Common myeloid progenitor, CD34-positive (primary cell): ENCODE results near the gene SRRM3.
"Not testable (repeated sequence)": the region's sequence is repeated elsewhere in the genome, so short reads cannot be mapped to it uniquely, and the experiment has no call there.

ENCODE experiments used
- CTCF ChIA-PET: fragments of 350-600 bp; sonication (Branson Sonifier 250); formaldehyde crosslinking; loops from one replicate; lab custom pipeline; 2021; ENCODE audit warnings: antibody characterized with exemption; lab: Charles Lee
- POLR2A ChIA-PET: fragments of 350-600 bp; sonication (Branson Sonifier 250); formaldehyde crosslinking; loops from one replicate; lab custom pipeline; 2021; ENCODE audit warnings: antibody characterized with exemption; lab: Charles Lee
- DNase-seq, 3 donors: peaks; one replicate each; pipeline versions ENCODE4 v3.0.0 to v3.0.0-alpha.2; 2013
- H3K27ac ChIP-seq, 2 experiments: 1 replicate in 1 of 2; 2 replicates in 1 of 2; pipeline ENCODE4 v1.7.0; 2013; ENCODE audit warnings: inconsistent platforms in 2 of 2, low read length in 2 of 2, mild to moderate bottlenecking in 2 of 2, low read depth in 1 of 2, moderate library complexity in 1 of 2; ENCODE audit not compliant: severe bottlenecking in 2 of 2, insufficient read depth in 1 of 2, poor library complexity in 1 of 2
- H3K27me3 ChIP-seq, 5 experiments: replicated peaks in 2 of 5; 1 replicate in 3 of 5; 2 replicates in 2 of 5; pipeline versions ENCODE4 v1.6.1 to v1.7.0; 2013; ENCODE audit warnings: low read length in 4 of 5, mild to moderate bottlenecking in 2 of 5, moderate library complexity in 2 of 5, inconsistent platforms in 1 of 5; ENCODE audit not compliant: insufficient read depth in 5 of 5, control insufficient read depth in 4 of 5
- H3K36me3 ChIP-seq, 4 experiments: 1 replicate in 2 of 4; 2 replicates in 2 of 4; pipeline versions ENCODE4 v1.6.1 to v1.7.0; 2013; ENCODE audit warnings: low read length in 3 of 4, control low read depth in 1 of 4, mild to moderate bottlenecking in 1 of 4; ENCODE audit not compliant: control insufficient read depth in 4 of 4, insufficient read depth in 4 of 4
- H3K4me1 ChIP-seq, 4 experiments: 1 replicate in 3 of 4; 2 replicates in 1 of 4; pipeline versions ENCODE4 v1.6.1 to v1.7.1; 2013; ENCODE audit warnings: low read length in 3 of 4, mild to moderate bottlenecking in 3 of 4, control low read depth in 1 of 4, inconsistent platforms in 1 of 4, moderate library complexity in 1 of 4; ENCODE audit not compliant: control insufficient read depth in 4 of 4, insufficient read depth in 4 of 4; ENCODE audit errors: control extremely low read depth in 1 of 4
- H3K4me3 ChIP-seq, 7 experiments: 1 replicate in 4 of 7; 2 replicates in 3 of 7; pipeline versions ENCODE4 v1.5.1 to v1.7.0; 2013; ENCODE audit warnings: mild to moderate bottlenecking in 7 of 7, low read length in 6 of 7, moderate library complexity in 6 of 7, inconsistent platforms in 2 of 7, low read depth in 2 of 7, control low read depth in 1 of 7; ENCODE audit not compliant: insufficient read depth in 4 of 7, control insufficient read depth in 1 of 7; ENCODE audit errors: extremely low read depth in 1 of 7
- H3K9me3 ChIP-seq, 5 experiments: 1 replicate in 4 of 5; 2 replicates in 1 of 5; pipeline versions ENCODE4 v1.6.1 to v1.7.1; 2013; ENCODE audit warnings: low read length in 4 of 5, mild to moderate bottlenecking in 2 of 5, inconsistent platforms in 1 of 5, low read depth in 1 of 5, moderate library complexity in 1 of 5; ENCODE audit not compliant: control insufficient read depth in 4 of 5, insufficient read depth in 2 of 5; ENCODE audit errors: control extremely low read depth in 1 of 5
- WGBS: methylation state at CpG from one replicate; pipeline ENCODE4 v1.1.5; 2013; ENCODE audit not compliant: insufficient coverage; 5-methylcytosine and 5-hydroxymethylcytosine counted together

The SRRM3 gene

DNA sequence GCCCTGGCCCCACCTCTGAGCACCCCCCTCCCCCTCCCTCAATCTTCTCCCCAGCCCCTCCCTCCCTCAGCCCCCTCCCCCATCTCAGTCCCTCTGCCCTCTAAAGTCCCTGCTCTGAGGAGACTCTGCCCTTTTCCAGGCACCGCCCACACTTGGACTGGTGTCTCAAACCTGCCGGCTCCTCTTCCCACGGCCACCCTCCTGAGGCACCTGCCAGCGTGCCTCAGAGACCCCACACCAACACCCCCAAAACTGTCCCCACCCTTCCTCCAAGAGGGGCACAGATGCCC, 66.1 kb downstream of the SRRM3 start:
- Histone ChIP-seq H3K4me1 (peaks cover 0 to 13% (median 8%) of the 10 kb centered on the region in 4 experiments), H3K36me3 (no peaks in the 10 kb centered on the region), H3K9me3 (no peaks in the 10 kb centered on the region), H3K27me3 (peaks cover 0 to 31% (median 17%) of the 10 kb centered on the region in 5 experiments), H3K4me3 (no peak overlapping the region), H3K27ac (no peak overlapping the region)
- ChIA-PET CTCF (no interaction called here), POLR2A (no interaction called here)
- WGBS: no CpG with 5 or more reads among the region's 4 CpGs
- no peak for DNase-seq

DNA sequence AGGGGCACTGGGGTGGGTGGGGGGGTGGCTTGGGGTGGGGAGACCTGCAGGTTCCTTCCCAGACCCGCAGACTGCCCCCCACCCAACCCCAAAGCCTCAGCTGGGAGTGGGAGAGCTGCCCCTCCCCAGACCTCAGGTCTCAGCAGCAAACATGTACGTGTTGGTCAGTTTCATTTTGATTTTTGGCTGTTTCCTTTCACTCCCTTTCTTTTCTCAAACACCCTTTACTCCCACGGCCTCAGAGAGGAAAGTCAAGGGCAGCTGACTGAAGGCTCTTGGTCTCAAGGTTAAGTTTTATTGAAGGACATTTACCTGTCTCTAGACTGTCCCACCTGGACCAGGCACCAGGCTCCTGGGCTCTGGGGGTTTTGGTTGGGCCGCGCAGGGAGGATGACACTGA, 66.7 kb downstream of the SRRM3 start:
- no peak for DNase-seq
- no peaks in the 10 kb centered on the region for H3K9me3 ChIP-seq
- no peak overlapping the region for H3K4me3 ChIP-seq
- H3K27me3 ChIP-seq: peaks cover 0 to 31% (median 17%) of the 10 kb centered on the region in 5 experiments
- WGBS: 17% methylated on average over 1 of the region's 5 CpGs
- peaks cover 0 to 18% (median 11%) of the 10 kb centered on the region in 4 experiments for H3K4me1 ChIP-seq
- ChIA-PET CTCF (no interaction called here), POLR2A (no interaction called here)
- no peaks in the 10 kb centered on the region for H3K36me3 ChIP-seq
- H3K27ac ChIP-seq: no peak overlapping the region

DNA sequence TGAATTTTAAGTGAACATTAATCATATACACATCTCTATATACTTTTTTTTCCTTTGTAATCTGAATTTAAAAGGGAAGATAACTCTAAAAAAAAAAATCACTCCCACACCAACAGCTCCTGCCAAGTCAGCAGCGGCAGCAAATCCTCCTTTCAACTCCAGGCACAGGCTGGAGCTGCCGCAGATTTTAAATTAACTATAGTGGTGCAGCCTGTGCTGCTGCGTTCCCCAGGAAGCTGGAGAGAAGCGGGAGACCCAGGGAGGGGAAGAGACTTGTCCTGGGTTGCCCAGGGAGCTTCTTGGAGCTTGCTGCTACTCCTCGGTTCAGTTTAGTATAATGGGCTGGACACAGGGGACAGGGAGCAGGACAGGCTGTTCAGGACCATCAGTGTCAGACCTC, 68.2 kb downstream of the SRRM3 start:
- peaks cover 0 to 31% (median 20%) of the 10 kb centered on the region in 5 experiments for H3K27me3 ChIP-seq
- no peak overlapping the region for H3K27ac ChIP-seq

DNA sequence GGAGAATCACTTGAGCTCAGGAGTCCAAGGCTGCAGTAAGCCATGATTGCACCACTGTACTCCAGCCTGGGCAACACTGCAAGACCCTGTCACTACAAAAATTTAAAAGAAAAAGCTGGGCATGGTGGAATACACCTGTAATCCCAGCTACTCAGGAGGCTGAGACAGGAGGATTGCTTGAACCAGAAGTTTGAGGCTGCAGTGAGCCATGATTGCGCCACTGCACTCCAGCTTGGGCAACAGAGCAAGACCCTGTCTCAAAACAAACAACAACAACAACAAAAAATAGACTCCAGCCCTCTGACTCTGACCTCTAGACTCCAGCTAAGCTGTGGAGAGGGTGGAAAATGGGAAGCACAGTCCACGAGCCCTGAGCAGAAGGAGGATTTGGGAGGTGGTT, 69.7 kb downstream of the SRRM3 start:
- DNase-seq, H3K36me3 ChIP-seq, H3K4me3 ChIP-seq, H3K27ac ChIP-seq, POLR2A ChIA-PET, H3K9me3 ChIP-seq: not testable (repeated sequence)
- Histone ChIP-seq H3K4me1 (peaks cover 0 to 18% (median 11%) of the 10 kb centered on the region in 4 experiments), H3K27me3 (peaks cover 0 to 31% (median 20%) of the 10 kb centered on the region in 5 experiments)
- CTCF ChIA-PET: interaction anchor here (1.6 to 2.9 kb wide), 3 partner anchors 9 to 43 kb away, joined by 6 to 8 read pairs (median 7); no protein-coding TSS in a partner anchor
- no CpG with 5 or more reads among the region's 2 CpGs for WGBS

More for the DNA sequence above, 68.2 kb downstream of the SRRM3 start:
- no peak for DNase-seq
- Histone ChIP-seq H3K4me3 (no peak overlapping the region), H3K4me1 (peaks cover 0 to 18% (median 11%) of the 10 kb centered on the region in 4 experiments), H3K9me3 (no peaks in the 10 kb centered on the region), H3K36me3 (no peaks in the 10 kb centered on the region)
- WGBS: 72% methylated on average over 2 of the region's 5 CpGs
- ChIA-PET CTCF (interaction anchor here (0.7 to 2.9 kb wide), 6 partner anchors 13 to 249 kb away, joined by 3 to 8 read pairs (median 4); no protein-coding TSS in a partner anchor), POLR2A (no interaction called here)

DNA sequence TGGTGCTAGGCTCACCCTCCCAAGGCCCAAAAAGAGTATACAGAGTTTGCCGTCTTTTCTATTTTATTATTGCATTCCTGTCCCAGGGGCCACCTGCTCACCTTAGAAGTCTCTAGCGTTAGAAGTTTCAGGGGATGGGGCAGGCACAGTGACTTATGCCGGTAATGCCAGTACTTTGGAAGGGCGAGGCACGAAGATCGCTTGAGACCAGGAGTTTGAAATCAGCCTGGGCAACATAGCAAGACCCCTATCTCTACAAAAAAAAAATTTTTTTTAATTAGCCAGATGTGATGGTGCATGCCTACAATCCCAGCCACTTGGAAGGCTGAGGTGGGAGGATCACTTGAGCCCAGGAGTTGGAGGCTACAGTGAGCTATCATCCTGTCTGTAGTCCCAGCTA, 70.4 kb downstream of the SRRM3 start:
- 100% methylated on average over 1 of the region's 6 CpGs for WGBS
- Histone ChIP-seq H3K9me3 (no peaks in the 10 kb centered on the region), H3K27ac (no peak overlapping the region), H3K27me3 (peaks cover 0 to 25% (median 17%) of the 10 kb centered on the region in 5 experiments), H3K4me3 (no peak overlapping the region), H3K4me1 (peaks cover 0 to 12% (median 7%) of the 10 kb centered on the region in 4 experiments), H3K36me3 (no peaks in the 10 kb centered on the region)
- DNase-seq: no peak
- POLR2A ChIA-PET: no interaction called here
- CTCF ChIA-PET: interaction anchor here (1.6 to 2.9 kb wide), 2 partner anchors 9 to 42 kb away, joined by 6 to 8 read pairs; no protein-coding TSS in a partner anchor

DNA sequence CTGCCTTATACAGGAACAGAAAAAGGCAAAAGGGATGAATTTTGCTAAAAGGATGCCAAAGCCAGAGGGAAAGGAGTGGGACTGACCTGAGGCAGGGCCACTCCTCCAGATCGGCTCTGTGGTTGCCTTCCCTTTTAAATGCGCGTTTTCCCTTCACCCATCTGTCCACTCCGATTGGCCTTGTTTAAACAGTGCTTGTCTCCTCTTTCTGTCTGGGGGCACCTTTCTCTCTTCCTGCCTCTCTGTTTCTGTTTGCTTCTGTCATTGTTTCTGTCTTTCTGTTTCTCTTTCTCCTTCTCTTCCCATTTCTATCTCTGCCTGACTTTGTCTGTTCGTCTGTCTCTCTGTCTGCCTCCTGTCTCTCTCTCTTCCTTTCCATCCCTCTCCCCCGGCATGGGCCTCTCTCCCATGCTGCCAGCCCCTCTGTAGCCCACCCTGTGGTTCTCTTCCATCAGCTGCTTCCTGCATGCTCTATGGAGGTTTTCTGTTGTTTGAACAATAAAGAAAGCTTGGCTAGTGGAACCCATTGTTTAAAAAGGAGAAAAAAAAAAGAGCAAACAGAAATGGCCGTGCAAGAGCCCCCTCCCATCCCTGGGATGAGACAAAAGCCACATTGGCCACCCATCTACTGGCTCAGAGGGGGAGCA, 71.3 kb downstream of the SRRM3 start:
- 47% methylated on average over 7 of the region's 7 CpGs for WGBS

DNA sequence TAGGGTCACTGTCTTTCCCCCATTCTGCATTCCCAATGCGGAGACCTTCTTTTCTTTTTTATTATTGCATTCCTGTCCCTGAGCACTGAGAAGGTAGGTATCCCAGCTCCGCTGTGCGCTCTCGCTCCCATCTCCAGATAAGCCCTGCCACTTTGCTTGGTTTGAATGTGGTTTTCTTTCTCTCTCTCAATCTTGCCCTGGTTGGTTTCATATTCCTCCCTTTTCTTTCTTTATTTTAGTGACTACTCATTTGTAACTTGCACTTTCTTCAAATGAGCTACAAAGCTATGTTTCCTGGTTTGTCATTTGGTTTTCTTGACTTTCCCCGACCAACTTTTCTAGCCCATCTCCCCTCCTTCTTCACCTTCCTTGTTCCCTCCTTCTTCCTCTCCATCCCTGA, 71.8 kb downstream of the SRRM3 start:
- Histone ChIP-seq H3K27ac (no peak overlapping the region), H3K4me1 (peaks cover 0 to 7% (median 4%) of the 10 kb centered on the region in 4 experiments), H3K4me3 (no peak overlapping the region), H3K27me3 (peaks cover 0 to 16% (median 13%) of the 10 kb centered on the region in 5 experiments), H3K36me3 (no peaks in the 10 kb centered on the region), H3K9me3 (no peaks in the 10 kb centered on the region)
- no peak for DNase-seq
- ChIA-PET POLR2A (no interaction called here), CTCF (interaction anchor here (1.2 kb wide), 1 partner anchor 10 kb away, joined by 4 read pairs; no protein-coding TSS in a partner anchor)
- 92% methylated on average over 5 of the region's 5 CpGs for WGBS

More for the DNA sequence above, 71.3 kb downstream of the SRRM3 start:
- H3K36me3 ChIP-seq: no peaks in the 10 kb centered on the region
- H3K27ac ChIP-seq: no peak overlapping the region
- peaks cover 0 to 8% (median 4%) of the 10 kb centered on the region in 4 experiments for H3K4me1 ChIP-seq
- CTCF ChIA-PET: interaction anchor here (1.2 to 2.9 kb wide), 2 partner anchors 10 to 42 kb away, joined by 4 to 8 read pairs; no protein-coding TSS in a partner anchor
- H3K27me3 ChIP-seq: peaks cover 0 to 17% (median 16%) of the 10 kb centered on the region in 5 experiments
- peak overlapping the region in 2 of 7 experiments; percentile 6 to 12 for H3K4me3 ChIP-seq
- POLR2A ChIA-PET: no interaction called here
- no peaks in the 10 kb centered on the region for H3K9me3 ChIP-seq
- DNase-seq: no peak
